Ectodermal cell (in vitro differentiated cells): ENCODE results near the gene RAI14.
"Not testable (repeated sequence)": the region's sequence is repeated elsewhere in the genome, so short reads cannot be mapped to it uniquely, and the experiment has no call there.

Source experiments
- H3K27ac ChIP-seq: 2 replicates; pipeline ENCODE4 v1.7.0; 2013; ENCODE audit warnings: mild to moderate bottlenecking, low read depth, low read length; ENCODE audit not compliant: insufficient read depth, poor library complexity, severe bottlenecking
- H3K27me3 ChIP-seq: 2 replicates; pipeline ENCODE4 v1.7.0; 2013; ENCODE audit warnings: mild to moderate bottlenecking, low read length; ENCODE audit not compliant: insufficient read depth, control insufficient read depth, poor library complexity, severe bottlenecking
- H3K36me3 ChIP-seq: one replicate; pipeline ENCODE4 v1.7.0; 2013; ENCODE audit warnings: low read length; ENCODE audit not compliant: control insufficient read depth, insufficient read depth
- H3K4me1 ChIP-seq: one replicate; pipeline ENCODE4 v1.7.0; 2013; ENCODE audit warnings: low read length; ENCODE audit not compliant: control insufficient read depth, insufficient read depth
- H3K4me3 ChIP-seq: 2 replicates; pipeline ENCODE4 v1.7.0; 2013; ENCODE audit warnings: low read depth, low read length, control low read depth; ENCODE audit not compliant: insufficient read depth
- H3K9me3 ChIP-seq: 2 replicates; pipeline ENCODE4 v1.7.0; 2013; ENCODE audit warnings: mild to moderate bottlenecking, low read length, moderate library complexity; ENCODE audit not compliant: control insufficient read depth
- WGBS, 2 experiments: methylation state at CpG; one replicate each; pipeline ENCODE4 v1.1.7; 2013; ENCODE audit warnings: missing lambda C conversion rate in 2 of 2; 5-methylcytosine and 5-hydroxymethylcytosine counted together

Gene RAI14

GRCh38 chr5:34758514-34758913 lies 102.4 kb downstream of the RAI14 start:
- WGBS, 2 experiments = 82 to 91% methylated on average over 3 of the region's 3 CpGs
- no peaks in the 10 kb centered on the region for H3K9me3 ChIP-seq
- no peak overlapping the region for H3K4me3 ChIP-seq
- peaks cover 7% of the 10 kb centered on the region for H3K4me1 ChIP-seq
- H3K36me3 ChIP-seq = peaks cover 8% of the 10 kb centered on the region
- no peak overlapping the region for H3K27ac ChIP-seq
- H3K27me3 ChIP-seq = no peaks in the 10 kb centered on the region

GRCh38 chr5:34759213-34759612 lies 103.1 kb downstream of the RAI14 start:
- not testable (repeated sequence) for H3K4me1 ChIP-seq, H3K27ac ChIP-seq, H3K4me3 ChIP-seq, H3K36me3 ChIP-seq, H3K9me3 ChIP-seq, H3K27me3 ChIP-seq
- WGBS, 2 experiments = 81 to 87% methylated on average over 5 of the region's 5 CpGs

- H3K9me3 ChIP-seq = no peaks in the 10 kb centered on the region
- H3K27ac ChIP-seq = no peak overlapping the region
- WGBS, 2 experiments = 94 to 95% methylated on average over 1 of the region's 1 CpG
- H3K27me3 ChIP-seq = no peaks in the 10 kb centered on the region
- peaks cover 4% of the 10 kb centered on the region for H3K36me3 ChIP-seq
- no peaks in the 10 kb centered on the region for H3K4me1 ChIP-seq
- no peak overlapping the region for H3K4me3 ChIP-seq
These were observed 109.5 kb downstream of the RAI14 start for GRCh38 chr5:34765662-34766061.

- Histone ChIP-seq H3K36me3 (peaks cover 4% of the 10 kb centered on the region), H3K27ac (no peak overlapping the region), H3K9me3 (no peaks in the 10 kb centered on the region), H3K4me1 (no peaks in the 10 kb centered on the region), H3K4me3 (no peak overlapping the region), H3K27me3 (no peaks in the 10 kb centered on the region)
- whole genome bisulfite sequencing, 2 experiments = 74 to 83% methylated on average over 6 of the region's 7 CpGs
These were observed 111.1 kb downstream of the RAI14 start for GRCh38 chr5:34767180-34767579.

GRCh38 chr5:34770486-34770885 lies 114.4 kb downstream of the RAI14 start:
- Histone ChIP-seq H3K27ac (no peak overlapping the region), H3K36me3 (no peaks in the 10 kb centered on the region), H3K27me3 (no peaks in the 10 kb centered on the region), H3K4me1 (no peaks in the 10 kb centered on the region), H3K9me3 (no peaks in the 10 kb centered on the region), H3K4me3 (no peak overlapping the region)
- WGBS, 2 experiments = 88% methylated on average over 3 to 4 of the region's 4 CpGs

- H3K27me3 ChIP-seq = no peaks in the 10 kb centered on the region
- H3K4me1 ChIP-seq = no peaks in the 10 kb centered on the region
- H3K9me3 ChIP-seq = no peaks in the 10 kb centered on the region
- WGBS, 2 experiments = 82 to 87% methylated on average over 5 of the region's 5 CpGs
- H3K4me3 ChIP-seq = no peak overlapping the region
- no peak overlapping the region for H3K27ac ChIP-seq
- H3K36me3 ChIP-seq = no peaks in the 10 kb centered on the region
These were observed 114.9 kb downstream of the RAI14 start for GRCh38 chr5:34771076-34771475.

- no peaks in the 10 kb centered on the region for H3K4me1 ChIP-seq
- 88 to 90% methylated on average over 3 to 4 of the region's 4 CpGs for WGBS, 2 experiments
- H3K9me3 ChIP-seq = no peaks in the 10 kb centered on the region
- no peak overlapping the region for H3K4me3 ChIP-seq
- H3K27ac ChIP-seq = no peak overlapping the region
- no peaks in the 10 kb centered on the region for H3K36me3 ChIP-seq
- no peaks in the 10 kb centered on the region for H3K27me3 ChIP-seq
These were observed 116.4 kb downstream of the RAI14 start for GRCh38 chr5:34772267-34773098.

- Histone ChIP-seq H3K4me1 (no peaks in the 10 kb centered on the region), H3K36me3 (no peaks in the 10 kb centered on the region), H3K9me3 (no peaks in the 10 kb centered on the region), H3K27me3 (no peaks in the 10 kb centered on the region), H3K4me3 (no peak overlapping the region), H3K27ac (no peak overlapping the region)
- WGBS, 2 experiments = 80 to 81% methylated on average over 2 of the region's 2 CpGs
These were observed 118.0 kb downstream of the RAI14 start for GRCh38 chr5:34774139-34774538.

- H3K27ac ChIP-seq, H3K9me3 ChIP-seq, H3K4me3 ChIP-seq, H3K36me3 ChIP-seq, H3K27me3 ChIP-seq, H3K4me1 ChIP-seq: not testable (repeated sequence)
- 95 to 100% methylated on average over 1 of the region's 1 CpG for WGBS, 2 experiments
These were observed 118.5 kb downstream of the RAI14 start for GRCh38 chr5:34774678-34775077.

- WGBS, 2 experiments = 93 to 100% methylated on average over 1 of the region's 1 CpG
- H3K27me3 ChIP-seq = no peaks in the 10 kb centered on the region
These were observed 119.8 kb downstream of the RAI14 start for GRCh38 chr5:34775886-34776285.

More at GRCh38 chr5:34775886-34776285, 119.8 kb downstream of the RAI14 start:
- Histone ChIP-seq H3K27ac (no peak overlapping the region), H3K36me3 (no peaks in the 10 kb centered on the region), H3K4me1 (no peaks in the 10 kb centered on the region), H3K4me3 (no peak overlapping the region), H3K9me3 (no peaks in the 10 kb centered on the region)
